Activated CD8-positive, alpha-beta memory T cell treated with anti-CD3 and anti-CD28 coated beads, Interleukin-2, amount 50 U/mL, for 1 hour (primary cell): ENCODE results near the gene HDAC4.

Experiments used
- DNase-seq: peaks from one replicate; pipeline ENCODE4 v3.0.0-alpha.2; 2020; ENCODE audit errors: extremely low read depth

Gene HDAC4

DNA sequence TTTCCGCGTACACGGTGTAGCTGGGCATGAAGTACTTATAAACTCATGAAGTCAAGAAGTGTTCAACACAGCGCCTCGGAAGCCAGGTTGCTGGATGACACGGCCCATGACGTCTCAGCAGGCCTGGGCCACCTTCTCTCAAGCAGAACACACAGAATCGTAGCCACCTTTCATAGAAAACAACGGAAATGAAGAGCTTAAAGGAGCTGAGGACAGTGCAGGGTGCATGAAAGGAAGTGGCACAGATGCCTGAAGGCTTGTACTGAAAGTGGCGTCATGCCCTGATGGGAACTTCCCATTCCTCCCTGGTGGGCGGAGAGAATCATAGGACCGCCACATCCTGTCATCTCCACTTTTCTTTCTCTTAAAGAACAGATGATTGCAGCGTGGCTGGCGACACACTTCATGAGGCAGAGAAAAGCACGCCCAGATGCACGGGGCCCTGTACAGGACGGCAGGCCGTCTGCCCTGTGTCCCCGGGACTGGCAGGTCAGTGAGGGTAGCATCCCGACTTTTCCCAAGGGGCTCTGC is 31.1 kb downstream of the HDAC4 start:
- peak; percentile 43 for DNase-seq

DNA sequence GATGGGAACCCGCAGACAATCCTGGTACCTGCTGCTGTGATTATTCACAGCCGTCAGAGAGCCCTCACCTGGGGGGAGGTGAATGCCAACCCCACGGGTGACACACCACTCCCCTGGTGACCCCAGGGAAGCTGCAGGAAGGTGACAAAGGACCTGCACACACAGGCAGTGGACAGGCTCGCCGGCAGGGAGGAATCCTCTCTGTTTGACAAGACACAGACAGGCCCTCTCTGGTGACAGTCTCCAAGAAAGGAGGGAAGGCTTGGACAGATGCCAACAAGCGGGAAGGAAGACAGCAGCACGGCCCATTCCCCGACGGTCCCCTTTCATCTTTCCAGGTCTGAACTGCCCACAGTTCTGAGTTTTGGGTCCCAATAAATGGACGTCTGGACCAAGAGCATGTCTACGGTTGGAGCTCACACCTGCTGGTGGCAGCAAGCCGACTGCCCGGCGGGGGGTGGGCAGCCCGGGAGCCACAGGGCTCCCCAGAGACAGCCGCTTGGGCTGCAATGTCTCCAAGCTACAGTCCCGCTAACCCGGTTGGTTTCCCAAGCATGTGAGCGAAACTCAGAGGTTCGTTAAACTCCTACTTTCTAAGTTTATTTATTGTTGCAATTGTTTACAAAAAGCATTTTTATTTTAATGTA is 31.8 kb downstream of the HDAC4 start:
- no peak for DNase-seq

DNA sequence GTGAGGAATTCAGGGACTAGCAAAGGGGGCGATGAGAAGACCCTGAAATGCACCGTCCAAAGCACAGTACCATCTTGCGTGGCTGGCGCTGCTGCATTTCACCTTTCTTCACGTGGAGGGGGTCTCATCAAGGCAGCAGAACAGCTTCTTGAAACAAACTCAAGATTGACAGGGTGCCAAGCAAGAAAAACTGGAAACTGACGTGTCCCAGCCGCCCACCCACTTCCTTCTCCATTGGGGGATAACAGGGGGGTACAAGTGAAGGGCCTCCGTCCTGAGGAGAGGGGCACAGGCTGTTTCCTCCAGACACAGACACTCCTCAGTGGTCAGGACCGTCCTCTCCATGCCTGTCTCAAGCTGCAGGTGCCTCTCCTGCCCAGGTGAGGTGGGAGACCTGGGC is 32.5 kb downstream of the HDAC4 start:
- DNase-seq, result no peak

DNA sequence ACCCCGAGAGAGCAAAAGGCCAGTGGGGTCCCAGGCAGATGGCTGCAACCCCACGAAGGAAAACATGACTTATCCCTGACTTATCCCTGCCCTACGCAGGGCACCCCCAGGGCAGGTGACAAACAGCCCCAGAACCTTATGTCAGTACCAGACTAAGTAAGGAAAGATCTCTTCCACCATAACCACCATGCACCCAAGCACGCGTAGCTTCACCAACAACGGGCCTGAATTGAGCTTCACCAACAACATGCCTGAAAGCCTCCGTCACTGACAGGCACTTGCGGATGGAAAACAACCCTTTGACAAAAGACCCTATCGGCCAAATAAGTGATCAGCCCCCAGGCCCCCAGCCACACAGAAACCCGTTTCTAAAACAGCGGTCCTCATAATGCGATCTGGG is 34.1 kb downstream of the HDAC4 start:
- DNase-seq, result no peak

DNA sequence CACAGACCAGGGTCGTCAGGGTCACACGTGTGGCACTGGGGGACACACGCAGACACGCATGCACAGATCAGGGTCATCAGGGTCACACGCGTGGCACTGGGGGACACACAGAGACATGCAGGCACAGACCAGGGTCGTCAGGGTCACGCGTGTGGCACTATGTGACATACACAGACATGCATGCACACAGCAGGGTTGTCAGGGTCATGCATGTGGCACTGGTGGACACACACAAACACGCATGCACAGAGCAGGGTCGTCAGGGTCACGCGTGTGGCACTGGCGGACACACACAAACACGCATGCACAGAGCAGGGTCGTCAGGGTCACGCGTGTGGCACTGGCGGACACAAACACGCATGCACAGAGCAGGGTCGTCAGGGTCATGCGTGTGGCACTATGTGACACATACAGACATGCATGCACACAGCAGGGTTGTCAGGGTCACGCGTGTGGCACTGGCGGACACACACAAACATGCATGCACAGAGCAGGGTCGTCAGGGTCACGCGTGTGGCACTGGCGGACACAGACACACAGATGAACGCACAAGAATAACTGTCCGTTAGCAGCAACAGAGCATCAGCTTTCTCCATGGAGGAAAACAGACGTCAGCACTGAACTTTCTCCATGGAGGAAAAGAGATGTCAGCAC is 34.9 kb downstream of the HDAC4 start:
- DNase-seq, result no peak

DNA sequence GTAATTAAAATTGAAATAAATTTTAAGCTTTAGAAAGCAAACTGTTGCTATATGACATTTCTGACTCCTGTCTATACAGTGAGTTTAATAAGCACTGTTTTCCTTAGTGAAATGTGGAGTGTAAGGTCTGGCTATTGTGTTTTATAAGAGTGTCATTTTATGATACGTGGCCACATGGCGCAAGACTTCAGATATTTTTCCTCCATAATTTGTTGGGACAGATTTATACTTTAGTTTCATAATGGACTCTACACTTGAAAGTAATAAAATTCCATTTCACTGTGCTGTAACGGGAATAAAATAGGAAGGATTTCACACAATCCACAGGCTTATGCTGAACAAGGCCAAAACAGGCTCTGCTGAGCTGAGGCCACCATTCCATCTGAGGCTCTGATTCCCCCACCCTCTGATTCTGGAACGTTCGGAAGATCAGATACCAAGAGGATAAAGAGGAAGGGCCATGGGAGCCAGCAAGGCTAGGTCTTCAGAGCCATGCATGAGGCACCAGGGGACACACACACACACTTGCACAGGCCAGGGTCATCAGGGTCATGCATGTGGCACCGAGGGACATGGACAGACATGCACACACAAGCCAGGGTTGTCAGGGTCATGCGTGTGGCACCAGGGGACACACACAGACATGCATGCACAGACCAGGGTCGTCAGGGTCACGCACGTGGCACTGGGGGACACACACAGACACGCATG is 35.6 kb downstream of the HDAC4 start:
- DNase-seq, result no peak

DNA sequence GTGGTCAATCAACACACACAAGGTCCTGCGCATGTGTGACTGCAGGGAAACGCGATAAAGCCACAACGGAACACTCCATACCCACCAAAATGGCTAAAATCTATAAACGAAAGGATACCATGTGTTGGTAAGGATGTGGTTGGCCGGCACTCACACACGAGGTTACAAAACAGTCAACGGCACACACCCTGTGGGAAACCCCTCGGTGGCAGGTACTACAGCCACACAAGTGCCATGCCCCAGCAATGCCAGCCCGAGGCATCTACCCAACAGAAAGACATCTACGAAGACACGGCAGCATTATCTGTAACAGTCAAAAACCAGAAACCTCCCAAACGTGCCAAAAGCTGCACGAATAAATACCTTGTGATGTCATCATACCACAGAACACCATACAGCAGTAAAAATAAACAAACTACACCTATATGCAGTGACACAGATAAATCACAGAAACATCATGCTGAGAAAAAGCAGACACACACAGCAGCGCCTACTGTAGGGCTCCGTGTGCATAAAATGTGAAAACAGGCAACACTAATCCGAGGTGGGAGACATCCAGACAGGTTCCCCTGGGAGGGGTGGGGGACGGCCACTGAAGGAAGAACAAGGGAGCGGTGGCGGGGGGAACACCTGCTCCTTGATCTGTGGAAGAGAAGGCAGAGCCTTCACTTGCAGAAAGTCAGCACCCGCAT is 36.7 kb downstream of the HDAC4 start:
- DNase-seq, result no peak

DNA sequence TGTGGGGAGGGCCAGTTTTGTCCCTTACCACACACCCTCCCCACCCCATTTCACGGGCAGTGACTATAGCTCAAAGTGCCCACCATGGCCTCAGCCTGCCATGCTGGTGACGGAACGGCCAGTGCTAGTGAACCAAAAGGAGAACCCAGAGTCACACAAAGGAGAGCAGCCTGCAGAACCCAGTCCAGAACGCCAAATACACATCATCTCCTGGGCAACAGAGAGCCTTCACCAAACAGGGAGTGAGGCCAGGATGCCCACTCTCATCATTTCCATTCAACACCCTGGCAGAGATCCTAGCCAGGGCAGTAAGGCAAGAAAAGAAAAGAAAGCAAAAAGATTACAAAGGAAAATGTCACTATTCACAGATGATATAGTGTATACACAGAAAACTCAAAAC is 38.3 kb downstream of the HDAC4 start:
- no peak for DNase-seq

DNA sequence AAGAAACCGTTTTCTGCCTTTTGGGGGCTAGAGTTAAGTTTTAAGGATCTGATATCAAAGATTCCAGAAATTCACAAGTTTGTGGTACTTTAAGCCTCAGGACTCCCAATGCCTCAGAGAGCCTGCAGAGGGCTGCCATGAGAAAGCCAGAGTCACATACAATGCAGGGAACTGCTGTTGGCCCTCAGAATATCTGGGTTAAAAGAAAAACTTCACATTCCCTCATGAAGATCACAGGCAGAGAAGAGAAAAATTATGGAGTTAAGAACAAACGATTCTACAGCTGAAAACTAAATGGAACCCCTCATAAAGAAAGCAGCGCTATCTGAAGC is 39.5 kb downstream of the HDAC4 start:
- DNase-seq, result no peak

DNA sequence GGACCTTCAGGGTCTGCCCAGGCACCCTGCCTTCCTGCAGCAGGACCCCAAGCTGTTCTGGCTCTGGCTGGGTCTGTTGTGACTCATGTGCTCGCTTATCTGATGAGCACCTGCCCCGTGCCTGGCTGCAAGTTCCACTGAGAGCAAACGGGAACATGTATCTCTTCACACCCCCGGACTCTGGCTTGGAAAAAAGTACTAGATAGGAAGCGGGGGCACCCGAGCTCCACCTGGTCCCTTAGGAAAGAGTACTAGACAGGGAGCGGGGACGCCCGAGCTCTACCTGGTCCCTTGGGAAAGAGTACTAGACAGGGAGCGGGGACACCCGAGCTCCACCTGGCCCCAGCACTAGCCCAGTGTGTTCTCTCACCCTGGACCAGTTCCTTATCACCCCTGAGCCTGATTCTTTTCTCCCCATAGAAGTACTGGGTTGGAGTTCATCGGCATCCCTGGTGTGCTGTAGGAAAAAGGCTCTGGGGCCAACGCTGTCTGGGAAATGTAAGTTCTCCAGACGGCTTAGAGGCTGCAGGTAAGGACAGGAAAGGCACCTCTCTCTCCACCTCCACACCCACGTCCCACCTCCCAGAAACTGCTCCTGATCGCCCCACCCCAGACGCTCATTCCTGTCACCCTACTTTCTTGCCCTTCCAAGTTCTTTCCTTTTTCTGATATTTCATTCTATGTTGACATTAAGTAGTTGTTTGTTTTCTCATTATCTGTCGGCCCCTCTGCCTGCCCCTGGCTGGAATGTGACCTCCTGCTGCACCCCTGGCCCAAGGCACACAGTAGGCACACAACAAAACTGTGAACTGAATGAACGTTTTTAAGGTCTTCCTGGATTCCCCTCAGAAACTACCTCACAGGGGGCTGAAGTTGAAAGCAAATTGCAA is 40.2 kb downstream of the HDAC4 start:
- DNase-seq, result no peak

DNA sequence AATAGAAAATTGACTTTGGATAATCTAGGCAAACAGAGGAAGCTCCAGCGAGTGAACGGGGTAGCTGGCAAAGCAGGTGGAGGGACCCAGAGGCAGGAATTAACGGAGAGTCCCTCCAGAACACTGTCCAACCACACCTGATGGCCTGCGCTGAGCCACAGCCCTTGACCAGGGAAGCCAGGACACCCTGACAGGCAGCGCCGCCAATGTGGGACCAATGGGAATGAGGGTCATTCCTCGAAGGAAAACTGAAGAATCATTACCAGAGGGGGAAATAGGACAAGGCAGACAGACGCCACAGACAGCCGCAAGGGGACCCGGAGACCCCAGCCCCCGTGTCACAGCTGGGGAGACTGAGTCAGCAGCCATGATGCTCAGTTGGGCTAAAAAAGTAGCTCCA is 40.8 kb downstream of the HDAC4 start:
- DNase-seq, result no peak

DNA sequence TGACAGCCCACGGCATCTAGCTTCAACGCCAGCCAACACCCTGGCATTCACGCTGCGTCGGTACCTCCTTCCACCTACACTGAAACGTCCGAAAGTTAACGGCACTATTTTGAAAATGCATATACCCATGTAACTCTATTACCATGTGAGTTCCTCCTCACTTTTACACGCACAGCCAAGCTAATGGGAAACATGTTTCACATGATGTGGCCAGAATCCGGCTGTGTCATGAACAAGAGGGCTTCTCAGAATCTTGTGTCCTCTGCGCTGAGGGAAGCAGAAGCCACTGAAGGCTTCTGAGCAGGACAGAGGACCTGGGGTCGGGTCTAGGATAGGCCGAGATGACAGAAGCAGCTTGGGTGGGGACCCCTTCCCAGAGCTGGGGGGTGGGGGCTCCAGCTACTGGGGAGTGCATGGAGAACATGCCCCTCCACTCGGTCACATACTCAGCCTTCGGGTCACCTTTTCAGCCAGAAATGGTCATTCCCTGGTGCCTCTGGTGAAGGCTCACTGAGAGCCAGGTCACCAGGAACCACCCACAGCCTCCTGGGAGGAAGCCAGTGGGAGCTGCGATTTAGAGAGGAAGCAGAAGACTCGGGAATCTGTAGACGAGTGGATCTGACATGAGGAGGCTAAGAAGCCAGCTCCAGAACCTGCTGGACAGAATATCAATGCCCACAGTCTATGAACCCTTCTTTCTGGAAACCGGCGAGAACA is 41.5 kb downstream of the HDAC4 start:
- DNase-seq, result no peak

DNA sequence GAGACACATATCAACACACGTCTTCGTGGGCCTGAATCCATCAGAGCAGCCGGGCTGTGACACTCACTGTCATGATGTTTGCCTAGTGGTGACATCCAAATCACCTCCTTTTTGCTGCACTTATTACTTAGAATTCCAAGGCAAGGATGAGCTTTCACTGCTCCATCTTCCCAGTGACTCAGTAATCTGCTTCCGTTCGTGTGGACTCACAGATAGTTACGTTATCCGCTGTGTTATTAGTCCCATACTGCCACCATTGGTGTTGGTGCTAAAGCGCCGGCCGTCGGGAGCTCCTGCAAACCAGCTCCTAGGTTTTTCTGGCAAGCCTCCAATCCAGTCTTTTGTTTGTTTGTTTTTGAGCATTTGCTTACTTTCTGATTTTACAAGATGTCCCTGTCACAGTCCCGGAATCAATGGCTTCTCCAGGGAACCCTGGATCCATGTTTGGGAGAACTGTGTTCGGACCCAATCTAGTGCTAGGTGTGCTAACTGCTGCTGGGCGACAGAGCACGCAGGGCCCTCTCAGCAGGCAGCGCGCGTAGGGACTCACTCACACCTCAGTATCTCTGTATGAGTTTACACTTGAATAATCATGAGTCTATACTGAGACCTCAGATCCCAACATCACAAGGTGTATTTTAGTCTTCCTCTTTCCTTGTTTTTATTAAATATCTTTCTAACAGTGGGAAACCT is 42.6 kb downstream of the HDAC4 start:
- no peak for DNase-seq

DNA sequence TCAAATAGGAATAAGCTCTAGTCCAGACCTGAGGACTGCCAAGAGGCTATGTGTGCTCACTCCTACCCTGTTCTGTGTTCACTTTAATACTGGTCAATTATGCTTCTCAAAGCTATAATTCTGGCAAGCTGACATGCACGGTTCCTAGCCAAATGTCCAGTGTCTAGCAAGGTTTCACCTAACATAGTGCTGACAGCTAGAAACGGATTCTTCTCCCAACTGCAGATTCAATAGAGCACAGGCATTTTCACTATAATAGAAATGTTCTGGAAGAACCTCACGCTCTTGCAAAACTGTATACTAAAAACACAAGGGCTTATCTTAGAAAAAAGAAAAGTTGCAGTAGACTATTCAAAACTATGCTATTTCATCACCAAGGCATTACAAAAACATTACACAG is 45.1 kb downstream of the HDAC4 start:
- DNase-seq, result no peak

DNA sequence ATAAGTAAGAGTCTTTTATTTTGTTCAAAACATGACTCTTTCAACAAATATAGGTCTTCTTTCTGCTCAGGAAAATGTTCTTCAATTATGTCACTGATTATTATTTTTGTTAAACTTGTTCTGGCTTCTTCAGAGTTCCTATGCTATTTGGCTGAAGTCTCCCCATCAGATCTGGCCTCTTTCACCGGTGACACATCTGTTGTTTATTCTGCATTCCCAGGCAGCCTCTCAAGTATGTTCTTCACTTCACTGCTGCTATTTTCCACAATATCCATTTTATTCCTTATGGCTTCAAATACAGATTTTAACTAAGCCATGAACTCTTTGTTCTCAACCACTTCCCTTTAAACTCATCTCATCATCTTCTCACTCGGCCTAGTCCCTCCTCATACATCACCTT is 45.7 kb downstream of the HDAC4 start:
- DNase-seq, result no peak

DNA sequence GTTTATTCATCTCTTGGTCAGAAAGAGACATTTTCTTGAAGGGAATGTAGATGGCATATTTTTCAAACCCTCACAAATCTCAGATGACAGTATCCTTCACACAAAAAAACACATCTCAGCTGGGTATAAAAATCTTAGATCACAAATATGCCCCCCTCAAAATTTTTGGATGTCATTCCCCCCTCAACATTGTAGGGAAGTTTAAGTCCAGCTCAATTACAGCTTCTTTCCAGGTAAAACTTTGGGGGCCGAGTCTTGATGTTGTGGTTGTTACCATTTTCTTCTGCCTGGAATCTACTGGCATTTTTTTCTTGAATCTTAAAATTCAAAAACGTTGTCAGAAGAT is 46.1 kb downstream of the HDAC4 start:
- no peak for DNase-seq

DNA sequence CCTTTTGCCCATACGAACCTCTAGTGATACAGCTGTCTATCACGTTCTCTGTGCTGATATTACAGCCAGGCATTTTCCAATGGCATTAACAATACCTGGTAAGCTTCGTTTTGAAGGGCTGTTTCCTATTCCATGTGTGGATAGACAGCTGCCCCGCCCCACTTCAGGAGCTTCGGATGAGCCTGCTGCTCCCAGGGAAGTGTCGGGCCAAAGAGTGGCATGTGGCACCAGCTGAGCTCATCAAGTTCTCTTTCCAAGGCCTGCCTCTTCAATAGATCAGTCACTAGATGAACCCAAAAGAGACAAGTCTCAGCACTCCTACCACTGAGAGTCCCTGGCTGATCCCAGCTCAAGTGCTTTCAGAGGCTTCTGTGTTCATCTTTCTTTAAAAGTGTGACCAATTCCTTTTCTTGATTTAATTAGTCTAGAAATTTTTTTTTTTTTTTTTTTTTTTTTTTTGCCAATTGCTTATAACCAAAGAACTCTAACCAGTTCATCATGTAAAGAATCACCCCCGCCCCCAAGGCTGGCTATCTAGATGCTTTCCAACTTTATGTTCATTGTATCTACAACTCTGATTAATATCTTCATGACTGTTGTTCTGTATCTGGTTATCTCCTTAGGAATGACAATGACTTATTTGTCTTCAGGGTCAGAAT is 46.6 kb downstream of the HDAC4 start:
- DNase-seq, result no peak

DNA sequence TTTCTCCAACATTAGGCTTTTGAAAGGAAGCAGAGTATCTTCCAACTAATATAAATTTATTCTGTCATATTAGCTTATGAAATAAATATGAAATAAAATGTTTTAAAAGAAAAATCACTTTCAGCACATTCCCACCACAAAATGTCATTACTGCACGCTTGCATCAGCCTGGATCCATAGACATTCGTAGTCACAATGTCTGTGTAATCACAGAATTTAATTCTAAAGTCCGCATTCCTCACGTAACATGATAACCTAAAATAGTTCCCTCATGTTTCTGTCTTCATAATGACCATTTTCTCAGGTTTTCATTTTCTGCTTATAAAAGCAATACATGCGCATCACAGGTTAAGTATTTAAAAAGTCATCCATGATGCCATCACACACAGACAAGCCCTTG is 47.1 kb downstream of the HDAC4 start:
- no peak for DNase-seq

DNA sequence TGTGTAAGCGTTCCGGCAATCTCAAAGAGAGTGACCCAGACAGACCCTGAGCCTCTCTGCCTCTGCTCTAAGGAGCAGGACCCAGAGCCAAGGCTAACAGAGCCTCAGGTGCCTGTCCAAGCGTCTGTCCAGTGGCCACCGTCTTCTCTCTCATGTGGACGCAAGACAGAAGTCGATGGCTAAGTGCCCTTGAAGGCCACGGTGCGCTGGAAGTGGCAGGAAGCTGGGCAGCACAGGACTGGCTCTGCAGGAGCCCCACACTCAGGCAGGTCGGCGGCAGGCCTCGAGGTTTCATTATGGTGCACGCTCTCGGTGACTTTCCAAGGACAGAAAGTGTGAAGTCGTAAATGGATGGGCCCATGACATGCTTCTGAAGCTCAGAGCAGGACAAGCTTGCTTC is 49.1 kb downstream of the HDAC4 start:
- no peak for DNase-seq
